GM19023 (cell line): ENCODE data around the gene CD28.

Source experiments
- ATAC-seq: cut with Tn5 transposase; IDR thresholded peaks from one replicate; pipeline ENCODE4 v1.9.1; 2021; ENCODE audit warnings: mild to moderate bottlenecking, moderate library complexity; ENCODE audit not compliant: unreplicated experiment

Gene CD28

DNA sequence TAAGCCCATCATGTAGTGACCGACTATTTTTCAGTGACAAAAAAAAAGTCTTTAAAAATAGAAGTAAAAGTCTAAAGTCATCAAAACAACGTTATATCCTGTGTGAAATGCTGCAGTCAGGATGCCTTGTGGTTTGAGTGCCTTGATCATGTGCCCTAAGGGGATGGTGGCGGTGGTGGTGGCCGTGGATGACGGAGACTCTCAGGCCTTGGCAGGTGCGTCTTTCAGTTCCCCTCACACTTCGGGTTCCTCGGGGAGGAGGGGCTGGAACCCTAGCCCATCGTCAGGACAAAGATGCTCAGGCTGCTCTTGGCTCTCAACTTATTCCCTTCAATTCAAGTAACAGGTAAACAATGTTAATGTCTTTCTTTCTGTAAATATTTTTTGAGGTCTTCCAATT is at the start of gene CD28:
Gene CD28 (plus strand): TSS at position 237 of the 400 bp plus-strand sequence. CDS start 58 bp downstream, at position 295.
- ATAC-seq, result peak; percentile 98

DNA sequence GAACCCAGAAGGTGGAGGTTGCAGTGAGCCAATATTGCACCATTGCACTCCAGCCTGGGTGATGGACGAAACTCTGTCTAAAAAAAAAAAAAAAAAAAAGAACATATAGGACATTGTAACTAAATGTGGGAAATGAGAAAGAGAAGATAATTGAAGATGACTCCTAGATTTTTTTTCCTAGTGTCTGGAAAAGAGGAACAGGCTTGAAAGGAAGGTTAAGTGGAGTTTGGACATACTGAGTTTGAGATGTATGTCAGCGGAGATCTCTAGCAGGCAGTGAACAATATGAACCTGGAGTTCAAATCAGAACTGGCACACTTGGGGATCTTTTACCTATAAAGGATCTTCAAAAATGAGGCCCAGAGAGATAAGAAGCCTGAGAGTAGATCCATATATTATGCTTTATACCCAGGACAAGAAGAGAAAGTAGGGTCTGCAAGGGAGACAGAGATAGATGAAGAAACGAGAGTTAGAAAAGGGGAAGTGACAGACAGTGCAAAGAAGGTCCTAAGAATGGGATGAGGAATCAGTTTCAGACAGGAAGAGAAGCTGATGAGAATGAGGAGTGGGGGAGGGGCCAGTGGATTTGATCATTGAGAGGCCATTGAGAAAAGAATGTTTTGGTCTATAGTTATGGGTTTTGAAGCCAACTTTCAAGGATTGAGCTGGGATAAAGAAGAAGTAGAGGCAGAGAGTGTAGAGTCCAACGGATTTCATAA is 46.9 kb upstream of the CD28 start:
- no peak for ATAC-seq

GRCh38 chr2:203660465-203660864 is 46.0 kb upstream of the CD28 start:
- no peak for ATAC-seq

DNA sequence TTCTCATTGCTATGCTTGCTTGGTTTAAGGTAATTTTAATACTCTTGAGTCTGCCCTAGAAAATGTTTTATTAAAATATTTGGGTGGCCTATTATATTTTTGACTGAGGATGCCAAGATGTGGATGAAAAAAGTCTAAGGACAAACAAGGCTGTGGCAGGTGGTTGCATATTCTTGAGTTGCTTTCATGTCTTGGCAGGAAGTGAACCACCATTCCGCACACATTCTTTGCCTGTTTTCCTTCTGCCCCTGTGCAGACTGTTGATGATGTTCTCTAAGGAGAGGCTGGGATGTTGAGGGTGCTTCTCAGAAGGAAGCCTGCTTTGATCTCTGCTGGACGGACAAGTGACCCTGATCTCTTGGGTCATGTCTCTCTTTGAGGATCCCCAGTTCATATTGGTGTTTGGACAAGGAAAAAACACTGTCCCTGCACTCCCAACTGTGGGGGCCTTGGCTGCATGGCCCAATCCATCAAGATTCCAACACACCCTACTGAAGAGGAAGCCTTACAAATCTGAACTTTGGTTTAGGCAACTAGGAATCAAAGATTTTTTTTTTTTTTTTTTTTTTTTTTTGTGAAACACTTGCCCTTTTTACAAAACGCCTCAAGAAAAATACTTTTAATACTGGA is 45.0 kb upstream of the CD28 start:
- ATAC-seq, result no peak

DNA sequence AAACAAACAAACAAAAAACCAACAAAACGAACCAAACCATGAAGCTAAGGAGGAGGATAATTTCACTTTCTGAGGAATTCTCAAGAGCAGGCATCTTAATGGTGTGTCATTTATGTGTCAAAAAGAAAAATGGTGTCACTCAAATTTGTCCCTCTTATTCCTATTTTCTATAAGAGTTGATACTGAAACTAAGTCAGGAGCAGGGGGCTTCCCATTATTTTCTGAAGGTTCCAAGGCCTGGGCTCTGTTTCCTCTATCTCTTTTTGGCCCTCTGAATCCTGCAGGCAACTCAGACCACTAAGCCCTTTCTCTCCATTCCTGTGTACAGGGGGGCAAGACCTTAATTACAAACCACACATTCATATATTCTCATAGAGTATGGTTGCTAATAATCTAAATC is 44.0 kb upstream of the CD28 start:
- ATAC-seq, result no peak

DNA sequence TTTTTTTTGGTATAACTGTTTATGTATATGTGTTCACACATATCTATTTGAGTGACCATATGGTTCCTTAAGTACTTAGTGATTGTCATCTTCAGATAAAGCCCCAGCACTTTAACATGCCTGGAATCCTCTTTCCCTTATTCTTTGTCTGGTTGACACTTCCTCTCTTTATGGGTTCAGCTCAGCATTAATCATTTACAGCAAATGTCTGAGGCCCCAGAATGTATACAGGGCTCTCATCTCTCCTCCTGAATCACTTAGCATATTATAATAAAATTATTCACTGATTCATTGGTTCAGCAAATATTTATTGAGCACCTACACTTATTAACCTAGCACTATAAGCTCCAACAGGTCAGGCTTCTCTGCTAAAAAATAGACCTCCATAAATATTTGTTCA is 43.5 kb upstream of the CD28 start:
- no peak for ATAC-seq

DNA sequence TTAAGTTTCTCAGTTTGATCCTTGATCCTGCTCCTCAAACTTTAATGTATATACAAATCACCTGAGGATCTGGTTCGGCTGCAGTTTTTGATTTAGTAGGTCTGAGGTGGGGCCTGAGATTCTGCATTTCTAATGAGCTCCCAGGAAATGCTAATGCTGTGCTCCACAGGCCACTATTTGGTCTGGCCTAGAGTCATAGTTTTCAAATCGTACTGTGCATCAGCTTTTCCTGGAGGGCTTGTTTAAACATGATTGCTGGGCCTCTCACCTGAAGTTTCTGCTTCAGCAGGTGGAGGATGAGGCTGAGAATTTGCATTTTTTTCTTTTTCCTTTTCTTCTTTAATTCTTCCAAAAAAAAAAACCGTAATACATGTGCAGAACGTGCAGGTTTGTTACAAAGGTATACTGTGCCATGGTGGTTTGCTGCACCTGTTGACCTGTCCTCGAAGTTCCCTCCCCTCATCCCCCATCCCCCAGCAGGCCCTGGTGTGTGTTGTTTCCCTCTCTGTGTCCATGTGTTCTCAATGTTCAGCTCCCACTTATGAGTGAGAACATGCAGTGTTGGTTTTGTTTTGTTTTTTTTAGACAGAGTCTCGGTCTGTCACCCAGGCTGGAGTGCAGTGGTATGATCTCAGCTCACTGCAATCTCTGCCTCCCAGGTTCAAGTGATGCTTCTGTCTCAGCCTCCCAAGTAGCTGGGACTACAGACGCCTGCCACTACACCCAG is 42.2 kb upstream of the CD28 start:
- no peak for ATAC-seq

DNA sequence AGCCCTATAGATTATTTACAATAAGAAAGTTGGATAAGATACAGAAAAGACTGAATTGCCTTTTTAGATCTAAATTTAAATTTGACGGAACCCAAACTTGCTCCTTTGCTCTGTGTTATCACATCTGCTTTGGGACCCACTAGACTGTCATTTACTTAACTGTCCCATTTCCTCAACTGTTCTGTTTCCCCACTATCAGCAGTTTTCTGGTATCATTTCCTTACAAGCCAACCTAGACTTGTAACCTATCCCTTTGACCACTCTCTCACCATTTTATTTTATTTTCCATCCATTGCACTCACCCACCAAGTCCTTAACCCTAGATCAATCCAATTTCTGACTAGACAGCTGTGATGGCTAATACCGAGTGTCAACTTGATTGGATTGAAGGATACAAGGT is 38.6 kb upstream of the CD28 start:
- no peak for ATAC-seq

GRCh38 chr2:203669820-203670219 is 36.6 kb upstream of the CD28 start:
- ATAC-seq, result no peak

DNA sequence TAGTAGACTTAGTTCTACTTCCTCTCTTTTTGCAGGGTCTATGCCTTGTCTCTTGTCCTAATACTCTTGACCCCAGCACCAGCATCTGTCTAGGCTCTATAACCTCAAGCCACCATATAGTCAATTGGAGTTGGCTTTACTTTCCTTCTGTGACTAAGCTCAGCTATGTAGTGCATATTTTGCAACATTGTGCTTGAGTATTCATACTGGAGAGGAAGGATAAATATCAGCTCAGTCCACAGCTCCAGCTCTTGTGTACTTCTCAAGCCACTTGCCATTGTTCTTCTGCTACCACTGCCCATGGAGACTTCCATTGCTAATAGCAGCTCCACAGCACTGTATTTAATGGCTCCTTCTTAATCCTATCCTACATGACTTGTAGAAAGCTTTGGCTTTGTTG is 35.5 kb upstream of the CD28 start:
- no peak for ATAC-seq

DNA sequence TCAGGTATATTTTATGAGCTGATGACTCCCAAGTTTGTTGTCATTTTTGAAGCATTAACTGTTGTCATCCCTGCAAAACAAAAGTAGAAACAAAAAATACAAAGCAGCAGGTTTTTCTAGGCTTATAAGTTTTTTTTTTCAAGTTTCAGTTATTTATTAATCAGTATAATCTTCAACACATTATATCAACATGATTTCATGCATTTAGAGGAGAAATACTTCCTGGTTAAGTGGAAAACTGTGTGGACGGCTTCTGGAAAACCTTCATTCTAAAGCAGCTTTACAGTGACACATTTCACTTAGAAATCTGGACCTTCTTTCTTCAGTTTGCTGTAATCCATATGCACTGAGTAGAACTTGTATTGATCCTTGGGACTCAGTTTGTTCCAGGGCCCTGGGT is 34.6 kb upstream of the CD28 start:
- ATAC-seq, result no peak

GRCh38 chr2:203672856-203673255 is 33.6 kb upstream of the CD28 start:
- no peak for ATAC-seq

- ATAC-seq, result peak; percentile 99
Measured at GRCh38 chr2:203673933-203674332, 32.5 kb upstream of the CD28 start.

GRCh38 chr2:203675086-203675485 is 31.4 kb upstream of the CD28 start:
- ATAC-seq, result no peak

DNA sequence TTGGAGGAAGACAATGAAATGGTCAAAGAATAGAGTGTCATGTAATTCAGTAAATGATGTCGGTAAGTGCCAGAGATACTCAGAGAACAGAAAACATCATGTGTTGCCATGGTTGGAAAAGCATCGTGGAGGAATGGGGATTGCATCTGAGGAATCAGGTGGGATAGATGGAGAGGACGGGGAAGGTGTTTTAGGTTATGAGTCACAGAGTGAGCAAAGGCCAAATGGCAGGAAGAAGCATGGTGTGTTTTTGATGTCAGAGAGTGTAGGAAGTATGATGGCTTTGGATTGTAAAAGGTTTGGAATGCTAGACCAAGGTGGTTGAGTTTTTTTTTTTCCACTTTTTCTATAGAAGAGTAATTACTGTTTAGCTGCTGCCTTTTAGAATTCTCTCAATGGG is 27.5 kb upstream of the CD28 start:
- no peak for ATAC-seq

DNA sequence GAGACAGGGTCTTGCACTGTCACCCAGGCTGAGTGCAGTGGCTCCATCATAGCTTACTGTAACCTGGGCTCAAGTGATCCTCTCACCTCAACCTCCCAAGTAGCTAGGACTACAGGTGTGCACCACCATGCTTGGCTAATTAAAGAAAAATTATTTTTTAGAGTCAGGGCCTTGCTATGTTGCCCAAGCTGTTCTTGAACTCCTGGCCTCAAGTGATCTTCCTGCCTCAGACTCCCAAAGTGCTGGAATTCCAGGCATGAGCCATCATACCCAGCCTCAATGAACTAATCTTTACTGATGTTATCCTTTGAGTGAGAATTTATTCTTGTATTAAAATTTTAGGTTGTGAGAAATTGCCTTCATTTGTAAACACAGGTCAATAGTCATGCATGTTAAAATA is 27.0 kb upstream of the CD28 start:
- no peak for ATAC-seq

- ATAC-seq, result no peak
Measured at GRCh38 chr2:203681978-203682377, 24.5 kb upstream of the CD28 start.

DNA sequence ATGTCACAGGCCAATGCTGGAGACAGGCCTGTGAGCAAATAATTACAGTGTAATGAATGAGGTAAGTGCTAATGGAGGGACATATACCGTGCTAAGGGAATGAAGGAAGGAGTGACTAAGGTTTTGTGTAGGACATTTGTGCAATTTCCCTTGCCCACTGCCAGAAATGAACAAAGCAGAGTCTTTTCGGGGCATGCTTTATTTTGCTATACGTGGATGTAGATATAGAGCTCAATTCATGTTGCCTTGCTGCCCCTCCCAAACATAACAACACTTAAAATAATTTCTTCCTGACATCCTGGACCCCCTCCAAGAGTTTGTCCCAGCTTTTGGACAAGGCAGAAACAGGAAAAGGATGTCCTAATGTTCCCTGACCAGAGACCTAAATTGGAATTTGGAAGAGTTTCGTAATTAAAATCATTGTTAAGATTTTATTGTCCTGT is 23.7 kb upstream of the CD28 start:
- no peak for ATAC-seq

DNA sequence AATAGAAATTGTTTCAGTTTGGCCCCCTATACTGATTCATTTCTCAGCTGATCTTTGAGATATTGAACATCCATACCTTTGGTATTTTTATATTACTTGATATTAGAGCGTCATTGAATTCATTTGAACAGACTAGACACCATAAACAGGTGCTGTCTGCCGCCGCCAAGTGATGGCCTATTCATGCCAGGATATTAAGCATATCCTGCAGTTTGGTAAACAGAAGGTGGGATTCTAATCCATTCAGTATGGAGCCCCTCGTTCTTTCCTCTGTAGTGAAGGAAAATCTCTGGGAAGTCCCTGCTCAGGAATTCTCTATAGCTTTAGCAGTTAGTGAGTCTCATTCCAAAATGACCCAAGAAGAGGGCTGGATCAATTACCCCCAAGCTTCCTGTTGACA is 23.0 kb upstream of the CD28 start:
- ATAC-seq, result no peak

DNA sequence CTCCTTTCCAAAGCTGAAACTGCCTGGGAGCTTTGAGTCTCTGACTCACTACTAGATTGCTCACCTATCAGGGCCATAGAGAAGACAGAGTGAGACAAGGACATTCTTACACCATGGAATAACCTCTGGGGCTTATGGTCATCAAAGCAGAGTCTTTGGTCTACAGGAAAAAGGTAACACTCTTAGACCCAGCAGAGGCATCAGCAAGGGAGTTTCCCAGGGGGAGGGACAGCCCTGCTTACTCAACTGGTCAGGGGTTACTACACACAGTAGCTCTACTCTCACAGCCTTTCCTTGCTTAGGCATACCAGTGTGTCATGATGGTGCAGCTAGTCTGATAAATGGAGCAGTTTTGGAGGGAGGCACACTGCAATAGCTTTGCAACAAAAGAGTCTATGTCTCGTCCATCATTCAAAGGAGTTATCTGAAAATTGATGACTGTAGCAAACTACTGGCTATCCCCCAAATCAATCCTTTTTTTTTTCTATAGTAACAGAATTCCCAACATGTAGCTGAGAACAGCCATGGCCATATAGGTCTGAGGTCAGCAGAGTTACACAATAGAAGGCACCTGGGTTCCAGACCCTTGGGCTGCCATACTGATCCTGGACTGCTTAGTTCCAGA is 22.4 kb upstream of the CD28 start:
- ATAC-seq, result peak; percentile 88

DNA sequence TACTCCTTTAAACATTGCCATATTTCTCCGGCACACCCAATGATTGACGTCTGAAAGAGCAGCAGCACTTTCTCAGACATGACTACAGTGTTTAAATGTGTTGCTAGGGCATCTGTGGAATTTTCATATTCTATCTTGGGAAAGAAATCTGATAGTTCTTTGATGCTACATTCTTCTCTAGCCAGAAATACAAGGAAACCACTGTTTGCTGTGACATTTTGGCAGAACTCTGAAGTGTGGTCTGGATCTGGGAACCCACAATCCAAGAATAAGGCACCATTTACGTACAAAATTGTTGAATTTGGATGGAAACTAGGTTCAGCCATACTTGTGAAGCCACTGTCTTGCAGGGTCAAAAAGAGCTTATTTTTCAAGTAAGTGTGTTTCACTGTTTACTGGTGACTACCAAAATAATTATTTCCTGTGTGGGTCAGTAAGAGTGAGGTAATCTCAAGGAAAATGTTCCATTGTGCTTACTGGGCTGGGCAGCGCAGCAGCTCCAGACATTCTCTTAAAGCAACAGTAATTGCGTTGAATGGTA is 21.3 kb upstream of the CD28 start:
- no peak for ATAC-seq
